GM19372 (cell line): Measurements from ENCODE around the gene OR5M8.

Source experiments
- ATAC-seq: cut with Tn5 transposase; IDR thresholded peaks from one replicate; pipeline ENCODE4 v1.9.1; 2021; ENCODE audit warnings: mild to moderate bottlenecking, low read depth, moderate library complexity; ENCODE audit not compliant: unreplicated experiment

OR5M8 gene

GRCh38 chr11:56491270-56491669 lies at the start of gene OR5M8:
Gene OR5M8 (minus strand): TSS chr11:56491370. CDS start chr11:56491370, 0 bp downstream.
- ATAC-seq = no peak

GRCh38 chr11:56533054-56533740 lies 42.0 kb upstream of the OR5M8 start:
- no peak for ATAC-seq

- ATAC-seq = no peak
These were observed 40.7 kb upstream of the OR5M8 start for GRCh38 chr11:56531856-56532255.

- no peak for ATAC-seq
These were observed 30.8 kb upstream of the OR5M8 start for GRCh38 chr11:56522008-56522407.

GRCh38 chr11:56513280-56513679 lies 22.1 kb upstream of the OR5M8 start:
- no peak for ATAC-seq

- ATAC-seq = no peak
These were observed 18.3 kb upstream of the OR5M8 start for GRCh38 chr11:56509439-56509838.

GRCh38 chr11:56497010-56497409 lies 5.8 kb upstream of the OR5M8 start:
- no peak for ATAC-seq

GRCh38 chr11:56495117-56495516 lies 3.9 kb upstream of the OR5M8 start:
- no peak for ATAC-seq

- ATAC-seq = no peak
These were observed 4.4 kb downstream of the OR5M8 start for GRCh38 chr11:56486801-56487200.

- ATAC-seq = no peak
These were observed 16.4 kb downstream of the OR5M8 start for GRCh38 chr11:56474729-56475235.

GRCh38 chr11:56473252-56473651 lies 17.9 kb downstream of the OR5M8 start, which contains the start of gene OR5M3:
Gene OR5M3 (minus strand): TSS chr11:56473352. CDS start chr11:56470497, 2,855 bp downstream.
- ATAC-seq = no peak

- ATAC-seq = no peak
These were observed 34.1 kb downstream of the OR5M8 start for GRCh38 chr11:56457076-56457475.

- no peak for ATAC-seq
These were observed 37.6 kb downstream of the OR5M8 start for GRCh38 chr11:56453521-56453920.
